Measurements from ENCODE around the gene SLK.

The SLK gene

GRCh38 chr10:104054430-104054829 lies 87.5 kb downstream of the SLK start:
- no peak for DNase-seq (ENCODE audit: low read depth)

DNA sequence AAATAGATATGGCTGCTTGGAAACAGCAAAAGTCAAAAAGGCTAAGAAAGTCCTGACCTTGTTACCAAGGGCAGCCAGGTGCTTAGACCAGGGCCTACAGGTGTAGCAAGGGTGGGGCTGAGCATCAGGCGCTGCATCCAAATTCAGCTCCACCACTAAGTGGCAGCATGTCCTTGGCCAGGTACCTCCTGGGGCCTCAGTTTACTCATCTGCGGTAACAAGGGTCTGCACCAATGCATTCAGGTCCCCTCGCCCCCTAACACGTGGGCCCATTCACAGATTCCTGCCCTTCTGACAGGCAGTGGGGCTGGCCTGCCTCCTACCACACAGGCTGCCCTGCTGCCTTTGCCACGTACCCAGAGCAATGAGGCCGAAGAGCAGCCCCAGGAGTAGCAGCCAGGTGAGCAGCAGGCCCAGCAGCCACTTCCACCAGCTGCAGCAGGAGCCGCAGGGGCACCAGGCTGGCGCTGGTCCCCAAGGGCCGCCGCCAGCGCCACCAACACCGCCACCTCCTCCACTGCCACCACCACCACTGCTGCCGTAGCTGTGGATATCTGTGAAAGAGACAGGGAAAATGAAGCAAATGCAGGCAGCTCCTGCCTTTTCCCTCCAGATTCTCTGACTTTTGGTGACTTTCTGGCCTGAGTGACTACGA lies 89.8 kb downstream of the SLK start:
- no peak for DNase-seq (ENCODE audit: low read depth)

DNA sequence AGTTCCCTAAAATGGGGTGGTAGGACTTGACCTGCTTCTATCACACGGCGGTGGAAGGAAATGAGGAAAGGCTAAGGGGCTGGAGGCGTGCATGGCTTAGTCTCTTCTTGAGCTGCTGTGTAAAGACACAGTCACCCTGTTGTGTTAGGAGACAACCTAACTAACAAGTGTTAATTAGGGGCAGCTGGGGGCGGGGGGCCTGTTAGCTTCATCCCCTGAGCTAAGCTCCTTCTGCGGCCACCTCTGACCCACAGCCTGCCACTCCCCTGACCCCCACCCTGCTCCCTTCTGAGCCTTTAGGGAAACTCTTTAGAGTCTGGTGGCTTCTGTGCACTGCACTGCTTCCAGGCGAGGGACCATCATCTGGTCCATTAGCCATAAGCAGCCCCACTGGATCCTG lies 90.8 kb downstream of the SLK start:
- no peak for DNase-seq (ENCODE audit: low read depth)

- DNase-seq (ENCODE audit: low read depth), result no peak
Observed at GRCh38 chr10:104059364-104059763, 92.4 kb downstream of the SLK start.

GRCh38 chr10:104061196-104061595 lies 94.3 kb downstream of the SLK start:
- no peak for DNase-seq (ENCODE audit: low read depth)

- DNase-seq (ENCODE audit: low read depth), result no peak
Observed at GRCh38 chr10:104065748-104066147, 98.8 kb downstream of the SLK start.

GRCh38 chr10:104066945-104067344 lies 100.0 kb downstream of the SLK start:
- no peak for DNase-seq (ENCODE audit: low read depth)

DNA sequence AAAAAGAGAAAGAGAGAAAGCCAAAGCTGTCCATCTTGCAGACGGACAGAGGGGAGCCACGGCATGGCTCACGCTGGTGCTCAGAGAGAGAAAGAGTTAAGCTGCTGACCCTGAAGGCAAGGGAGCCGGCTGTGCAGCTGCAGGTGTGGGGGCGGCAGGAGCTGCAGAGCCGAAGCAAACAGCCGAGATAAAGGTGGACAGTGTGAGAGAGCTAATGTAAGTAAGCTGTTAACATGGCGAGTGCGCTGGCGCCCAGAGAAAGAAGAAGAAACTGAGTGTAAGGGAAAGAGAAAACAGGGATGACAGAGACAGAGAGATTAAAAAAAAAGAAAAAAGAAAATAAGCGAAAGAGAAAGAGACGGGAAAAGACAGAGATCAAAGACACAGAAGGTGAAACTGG lies 100.6 kb downstream of the SLK start:
- DNase-seq (ENCODE audit: low read depth), result no peak

DNA sequence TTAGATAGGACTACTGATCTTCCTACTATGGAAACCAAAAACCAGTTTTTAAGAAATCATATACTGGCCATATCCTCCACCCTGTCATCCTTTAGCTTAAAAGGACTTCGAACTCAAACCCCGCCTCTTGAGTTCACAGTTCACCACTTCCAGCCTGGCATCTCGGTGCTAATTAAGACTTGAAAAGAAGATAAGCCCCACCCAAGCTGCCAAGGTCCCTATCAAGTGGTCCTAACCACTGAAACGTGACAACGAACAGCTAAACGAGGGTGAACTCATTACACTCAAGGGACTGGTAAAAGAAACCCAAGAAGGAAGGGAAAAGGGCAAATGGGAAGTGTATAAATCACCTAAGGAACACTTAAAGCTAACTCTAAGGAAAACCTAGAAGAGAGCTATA lies 102.7 kb downstream of the SLK start:
- DNase-seq (ENCODE audit: low read depth), result no peak

DNA sequence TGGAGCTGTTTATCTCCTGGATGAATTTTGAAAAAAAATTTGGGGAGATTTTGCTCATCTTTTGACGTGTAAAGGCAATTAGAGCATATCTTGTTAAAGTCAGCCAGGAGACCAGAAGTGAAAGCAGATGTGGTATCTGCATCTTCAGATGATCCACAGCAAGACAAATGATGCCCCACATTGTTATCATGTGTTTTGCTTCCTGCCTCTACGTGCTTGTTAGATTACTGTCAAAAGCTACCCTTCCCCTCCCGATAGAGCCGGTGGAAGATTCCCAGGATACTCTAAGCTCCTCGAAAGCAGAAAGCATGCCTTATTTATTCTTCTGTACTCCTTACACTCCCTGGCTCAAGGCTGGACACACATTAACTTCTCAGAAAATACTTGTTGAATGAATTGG lies 105.8 kb downstream of the SLK start:
- no peak for DNase-seq (ENCODE audit: low read depth)

DNA sequence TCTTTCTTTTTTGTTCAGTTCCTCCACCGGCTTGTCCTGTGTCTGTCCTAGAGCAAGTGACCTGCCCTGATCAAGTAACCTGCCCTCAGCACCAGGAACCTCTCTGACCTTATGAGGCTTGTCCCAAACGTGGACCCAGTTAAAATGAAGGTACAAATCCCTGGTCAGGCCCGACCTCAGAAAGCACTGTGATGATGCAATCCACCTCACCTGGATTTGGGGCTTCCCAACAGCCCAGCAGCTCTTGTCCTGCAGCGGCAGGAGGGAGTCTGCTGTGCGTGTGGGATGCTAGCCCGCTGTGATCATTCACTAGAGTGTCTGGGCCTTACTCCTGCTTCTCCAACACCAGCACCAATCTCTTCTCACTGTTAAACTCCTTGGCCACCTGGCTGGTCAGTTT lies 107.6 kb downstream of the SLK start:
- DNase-seq (ENCODE audit: low read depth), result no peak

DNA sequence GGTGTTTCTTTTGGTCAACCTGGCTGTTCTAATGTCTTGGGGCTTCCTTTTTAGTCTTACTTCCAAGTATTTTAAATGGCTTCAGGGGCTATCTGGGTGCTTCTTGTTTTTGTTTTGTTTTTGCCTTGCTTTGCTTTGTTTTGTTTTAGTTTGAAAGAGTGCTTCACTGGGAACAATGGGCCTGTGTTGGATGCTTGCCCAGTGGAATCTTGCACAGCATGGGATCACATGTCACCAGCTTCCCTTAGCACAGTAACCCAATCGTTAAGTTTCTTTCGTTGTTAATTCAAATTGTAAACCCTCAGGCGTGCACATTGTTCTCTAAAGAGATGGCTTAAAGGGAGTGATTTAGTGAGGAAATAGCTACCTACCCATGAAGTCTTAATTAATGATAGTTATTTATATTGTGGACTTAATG lies 109.8 kb downstream of the SLK start:
- DNase-seq (ENCODE audit: low read depth), result no peak

GRCh38 chr10:104077247-104077646 lies 110.3 kb downstream of the SLK start:
- DNase-seq (ENCODE audit: low read depth), result no peak

GRCh38 chr10:104077663-104078151 lies 110.8 kb downstream of the SLK start:
- no peak for DNase-seq (ENCODE audit: low read depth)

Measured in activated T-helper 9 cell treated with anti-CD3 and anti-CD28 coated beads, Interleukin-2, amount 50 U/mL, for 16 hours (primary cell).